Heart left ventricle (tissue), 16 donors: ENCODE results near the gene FBXL7. TPM values are rescaled to one million over a fixed set of nuclear protein-coding genes. Genes with fewer than 3 reads are reported as not detected.

Experiments used
- ATAC-seq, 4 donors: fragments of 200-7000 bp; cut with Tn5 transposase; one replicate each; pipeline ENCODE4 v1.9.1; 2020 to 2022; ENCODE audit warnings: moderate library complexity in 4 of 4, mild to moderate bottlenecking in 3 of 4, moderate number of reproducible peaks in 1 of 4
- DNase-seq, 5 donors: peaks; one replicate each; pipeline ENCODE4 v3.0.0-alpha.2; 2020
- H3K27ac ChIP-seq, 12 donors: fragments of 200-600 bp; sonication (generic) in 4 of 12; one replicate each; pipeline versions ENCODE4 v1.5.0 to v1.8.0; 2016 to 2022; ENCODE audit warnings: mild to moderate bottlenecking in 2 of 12
- H3K27me3 ChIP-seq, 9 donors: fragments of 200-600 bp; sonication (generic) in 2 of 9; one replicate each; pipeline versions ENCODE4 v1.5.1 to v1.8.0; 2016 to 2022; ENCODE audit warnings: mild to moderate bottlenecking in 3 of 9
- H3K36me3 ChIP-seq, 9 donors: fragments of 200-600 bp; sonication (generic) in 2 of 9; one replicate each; pipeline versions ENCODE4 v1.5.0 to v1.8.0; 2018 to 2022; ENCODE audit warnings: mild to moderate bottlenecking in 2 of 9
- H3K4me1 ChIP-seq, 12 donors: fragments of 200-600 bp; sonication (generic) in 4 of 12; one replicate each; pipeline versions ENCODE4 v1.5.0 to v1.8.0; 2016 to 2022; ENCODE audit warnings: mild to moderate bottlenecking in 3 of 12
- H3K4me3 ChIP-seq, 12 donors: fragments of 200-600 bp; sonication (generic) in 4 of 12; one replicate each; pipeline versions ENCODE4 v1.5.0 to v1.8.0; 2017 to 2022; ENCODE audit warnings: mild to moderate bottlenecking in 9 of 12, moderate library complexity in 4 of 12
- H3K9me3 ChIP-seq, 12 donors: fragments of 200-600 bp; sonication (generic) in 4 of 12; one replicate each; pipeline versions ENCODE4 v1.5.0 to v1.8.0; 2016 to 2022; ENCODE audit warnings: mild to moderate bottlenecking in 1 of 12
- POLR2A ChIP-seq, 2 donors: fragments of 450-650 bp; IDR thresholded peaks; one replicate each; pipeline ENCODE4 v1.6.1; 2017; ENCODE audit warnings: antibody characterized with exemption in 2 of 2, mild to moderate bottlenecking in 2 of 2, moderate library complexity in 2 of 2
- WGBS, 4 donors: extraction: QIAGEN DNeasy Blood & Tissue Kit in 2 of 4; methylation state at CpG; one replicate each; pipeline versions ENCODE4 v1.1.5 to v1.1.7; 2013 to 2018; 5-methylcytosine and 5-hydroxymethylcytosine counted together
- intact Hi-C, 10 donors: fragments of 100-400 bp; cut with DNase I; formaldehyde crosslinking; loops; one replicate each; pipeline versions ENCODE4 v1.11.1 to v1.14.2; 2022
- polyA plus RNA-seq, 2 donors: library from polyadenylated mRNA; stranded (reverse); fragments of 200-250 nt; gene quantifications; one replicate each; pipeline ENCODE4 v1.2.3, GENCODE V29; 2013
- total RNA-seq, 9 donors: library from RNA; depleted of rRNA in 2 of 9; stranded (reverse); fragments of >200 nt in 2 of 9; fragmentation: NEBNext Ultra II Directional in 3 of 9; extraction: Animal tissue kit (Norgen Biotek cat#: 25700) in 3 of 9; gene quantifications; one replicate each; pipeline versions ENCODE4 v1.1.0 to v1.2.4, GENCODE V29; 2016 to 2023
- TF ChIP-seq, protein P1 (sequence below), 12 donors: fragments of 200-600 bp; sonication (generic) in 4 of 12; IDR thresholded peaks; one replicate each; pipeline versions ENCODE4 v1.5.0 to v1.8.0; 2018 to 2022; ENCODE audit warnings: antibody characterized with exemption in 12 of 12, mild to moderate bottlenecking in 5 of 12
- donor health status: ischemic (EF 13 %, LVEDD 7.1; RV severe dilation, severe dysfunction).
- donor health status: healthy with polysubstance abuse.
- donor health status: DM: no; HTN: yes; CAD: no.
- donor health status: DM: no; HTN: no; CAD: no.
- donor health status: ischemic (EF 25% LVEDD 6.9; RV normal size, moderate dysfunction).
- donor health status: ischemic (EF 25% LVEDD 5.7; RV mildly dilated, moderate dysfunction).
- donor health status: healthy.
- donor health status: DM: yes; HTN: yes; CAD: no.
- donor health status: ischemic (EF 35%, LVEDD 5.7; RV mildly dilated, moderate dysfunction).
- donor health status: nonischemic (EF 11% LVEDD 7.7; RV severe dilation, severe dysfunction).
- donor health status: DM: yes; HTN: yes; CAD: no.
- donor health status: PGD.
- donor health status: ischemic (EF 29% LVEDD 5.4; RV normal size, mild dysfunction).
- donor health status: nonischemic (EF 23%, LVEDD 6.1; RV moderate dilation, normal function).

Gene FBXL7
- total and polyA plus RNA-seq, 11 donors = 8.7 to 27.6 (median 24.3) TPM

- H3K27me3 ChIP-seq = no peaks in the 10 kb centered on the region
- H3K9me3 ChIP-seq = no peaks in the 10 kb centered on the region
- H3K4me1 ChIP-seq = peaks cover 0 to 31% (median 19%) of the 10 kb centered on the region in 12 donors
- H3K4me3 ChIP-seq = no peak overlapping the region
- 59 to 66% (median 63%) methylated on average over 2 of the region's 2 CpGs for WGBS, 4 donors
- TF ChIP-seq POLR2A (IDR thresholded peaks at IDR 0.05) = no peak
- TF ChIP-seq, protein P1, sequence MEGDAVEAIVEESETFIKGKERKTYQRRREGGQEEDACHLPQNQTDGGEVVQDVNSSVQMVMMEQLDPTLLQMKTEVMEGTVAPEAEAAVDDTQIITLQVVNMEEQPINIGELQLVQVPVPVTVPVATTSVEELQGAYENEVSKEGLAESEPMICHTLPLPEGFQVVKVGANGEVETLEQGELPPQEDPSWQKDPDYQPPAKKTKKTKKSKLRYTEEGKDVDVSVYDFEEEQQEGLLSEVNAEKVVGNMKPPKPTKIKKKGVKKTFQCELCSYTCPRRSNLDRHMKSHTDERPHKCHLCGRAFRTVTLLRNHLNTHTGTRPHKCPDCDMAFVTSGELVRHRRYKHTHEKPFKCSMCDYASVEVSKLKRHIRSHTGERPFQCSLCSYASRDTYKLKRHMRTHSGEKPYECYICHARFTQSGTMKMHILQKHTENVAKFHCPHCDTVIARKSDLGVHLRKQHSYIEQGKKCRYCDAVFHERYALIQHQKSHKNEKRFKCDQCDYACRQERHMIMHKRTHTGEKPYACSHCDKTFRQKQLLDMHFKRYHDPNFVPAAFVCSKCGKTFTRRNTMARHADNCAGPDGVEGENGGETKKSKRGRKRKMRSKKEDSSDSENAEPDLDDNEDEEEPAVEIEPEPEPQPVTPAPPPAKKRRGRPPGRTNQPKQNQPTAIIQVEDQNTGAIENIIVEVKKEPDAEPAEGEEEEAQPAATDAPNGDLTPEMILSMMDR (IDR thresholded peaks at IDR 0.05) = no peak
- no peaks in the 10 kb centered on the region for H3K36me3 ChIP-seq
- H3K27ac ChIP-seq = no peak overlapping the region
- DNase-seq (no peak), ATAC-seq (no peak)
- intact Hi-C loops = no loop called here
Measured at GRCh38 chr5:15637886-15638285, 137.9 kb downstream of the FBXL7 start.

- Histone ChIP-seq H3K4me3 (no peak overlapping the region), H3K4me1 (peaks cover 0 to 35% (median 19%) of the 10 kb centered on the region in 12 donors), H3K27ac (no peak overlapping the region), H3K36me3 (no peaks in the 10 kb centered on the region), H3K9me3 (no peaks in the 10 kb centered on the region), H3K27me3 (no peaks in the 10 kb centered on the region)
- intact Hi-C loops = no loop called here
- no peak for DNase-seq
- WGBS, 4 donors = 79 to 97% (median 90%) methylated on average over 6 of the region's 6 CpGs
- TF ChIP-seq POLR2A (IDR thresholded peaks at IDR 0.05) = no peak
- TF ChIP-seq, protein P1 (IDR thresholded peaks at IDR 0.05) = no peak
- ATAC-seq = peak in 1 of 4 donors; percentile 29
Measured at GRCh38 chr5:15638296-15638695, 138.3 kb downstream of the FBXL7 start.

DNA sequence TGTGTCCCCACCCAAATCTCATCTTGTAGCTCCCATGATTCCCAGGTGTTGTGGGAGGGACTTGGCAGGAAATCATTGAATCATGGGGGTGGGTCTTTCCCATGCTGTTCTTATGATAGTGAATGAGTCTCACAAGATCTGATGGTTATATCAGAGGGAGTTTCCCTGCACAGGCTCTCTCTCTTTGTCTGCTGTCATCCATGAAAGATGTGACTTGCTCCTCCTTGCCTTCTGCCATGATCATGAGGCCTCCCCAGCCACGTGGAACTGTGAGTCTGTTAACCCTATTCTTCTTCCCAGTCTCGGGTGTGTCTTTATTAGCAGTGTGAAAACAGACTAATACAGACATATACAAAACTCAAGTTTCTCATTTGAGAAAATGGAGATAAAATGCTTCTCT lies 139.3 kb downstream of the FBXL7 start:
- intact Hi-C loops = no loop called here
- peaks cover 0 to 43% (median 23%) of the 10 kb centered on the region in 12 donors for H3K4me1 ChIP-seq

DNA sequence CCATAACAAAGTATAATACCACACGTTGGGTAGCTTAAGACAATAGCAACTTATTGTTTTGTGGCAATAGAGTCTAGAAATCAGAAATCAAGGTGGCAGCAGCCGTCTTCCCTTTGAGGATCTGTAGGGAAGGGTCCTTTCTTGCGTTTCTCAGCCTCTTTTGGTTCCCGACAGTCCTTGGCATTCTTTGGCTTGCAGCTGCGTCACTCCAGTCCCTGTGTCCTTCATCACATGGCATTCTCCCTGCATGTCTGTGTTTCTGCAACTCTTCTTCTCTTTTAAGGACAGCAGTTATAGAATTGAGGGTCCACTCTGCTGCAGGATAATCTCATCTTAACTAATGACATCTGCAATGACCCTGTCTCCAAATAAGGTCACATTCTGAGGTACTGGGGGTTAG lies 140.1 kb downstream of the FBXL7 start:
- Histone ChIP-seq H3K4me1 (peaks cover 4 to 43% (median 23%) of the 10 kb centered on the region in 12 donors), H3K27me3 (no peaks in the 10 kb centered on the region), H3K27ac (no peak overlapping the region), H3K9me3 (no peaks in the 10 kb centered on the region), H3K36me3 (no peaks in the 10 kb centered on the region), H3K4me3 (no peak overlapping the region)
- TF ChIP-seq, protein P1 (IDR thresholded peaks at IDR 0.05) = no peak
- TF ChIP-seq POLR2A (IDR thresholded peaks at IDR 0.05) = no peak
- intact Hi-C loops = no loop called here
- DNase-seq (no peak), ATAC-seq (peak in 1 of 4 donors; percentile 16)
- 75 to 86% (median 79%) methylated on average over 5 of the region's 5 CpGs for WGBS, 4 donors

More for the DNA sequence above, 139.3 kb downstream of the FBXL7 start:
- H3K9me3 ChIP-seq = no peaks in the 10 kb centered on the region
- H3K27ac ChIP-seq = no peak overlapping the region
- no peak for ATAC-seq
- WGBS, 4 donors = 50 to 79% (median 74%) methylated on average over 2 of the region's 2 CpGs
- DNase-seq = no peak
- no peaks in the 10 kb centered on the region for H3K36me3 ChIP-seq
- TF ChIP-seq POLR2A (IDR thresholded peaks at IDR 0.05) = no peak
- TF ChIP-seq, protein P1 (IDR thresholded peaks at IDR 0.05) = no peak
- no peaks in the 10 kb centered on the region for H3K27me3 ChIP-seq
- H3K4me3 ChIP-seq = no peak overlapping the region
